HEK293 (cell line): ENCODE measurements around the gene SPOCK1.

Source experiments
- CTCF ChIA-PET: fragments of 350-600 bp; formaldehyde crosslinking; extraction: SDS; loops from one replicate; lab custom pipeline; 2021; ENCODE audit warnings: antibody characterized with exemption; lab: Yijun Ruan, JAX
- POLR2A ChIA-PET: fragments of 300-600 bp; formaldehyde crosslinking; extraction: SDS; loops from one replicate; lab custom pipeline; 2020; ENCODE audit warnings: antibody characterized with exemption, inconsistent platforms; lab: Yijun Ruan, JAX
- H3K27ac ChIP-seq: fragments of 200-500 bp; sonication (Bioruptor generic); 2 replicates; pipeline ENCODE4 v1.5.1; 2014; ENCODE audit warnings: low read depth, low read length, control low read depth, inconsistent platforms; ENCODE audit errors: extremely low read depth
- H3K36me3 ChIP-seq, 2 experiments: fragments of 200-500 bp in 1 of 2; sonication (Bioruptor generic) in 1 of 2; 1 replicate in 1 of 2; 2 replicates in 1 of 2; pipeline ENCODE4 v1.5.1; 2014 to 2017; ENCODE audit warnings: inconsistent platforms in 2 of 2, low read length in 2 of 2; ENCODE audit not compliant: control insufficient read depth in 2 of 2, insufficient read depth in 1 of 2
- H3K4me1 ChIP-seq: fragments of 200-500 bp; sonication (Bioruptor generic); 2 replicates; pipeline ENCODE4 v1.5.1; 2014; ENCODE audit warnings: mild to moderate bottlenecking, low read length, inconsistent platforms; ENCODE audit not compliant: control insufficient read depth, insufficient read depth
- H3K4me3 ChIP-seq: 2 replicates; pipeline ENCODE4 v1.5.1; 2011; ENCODE audit warnings: low read depth, mild to moderate bottlenecking, control low read depth, low read length, moderate library complexity
- H3K9me3 ChIP-seq: fragments of 200-500 bp; sonication (Bioruptor generic); 2 replicates; pipeline ENCODE4 v1.5.1; 2014; ENCODE audit warnings: low read depth, low read length, inconsistent platforms; ENCODE audit not compliant: control insufficient read depth, insufficient read depth
- GLIS1 ChIP-seq: fragments of 450-650 bp; formaldehyde crosslinking; IDR thresholded peaks from 2 replicates; pipeline ENCODE4 v1.5.1; 2016; ENCODE audit warnings: missing biosample characterization, missing genetic modification characterization
- GLIS2 ChIP-seq: fragments of 450-650 bp; formaldehyde crosslinking; IDR thresholded peaks from 2 replicates; pipeline ENCODE4 v1.5.1; 2016; ENCODE audit warnings: missing biosample characterization, missing genetic modification characterization
- IKZF3 ChIP-seq: fragments of 450-650 bp; IDR thresholded peaks from 2 replicates; pipeline ENCODE4 v1.5.0; 2018; ENCODE audit warnings: missing biosample characterization, mild to moderate bottlenecking, missing genetic modification characterization, moderate library complexity
- KLF16 ChIP-seq: fragments of 450-650 bp; formaldehyde crosslinking; IDR thresholded peaks from 2 replicates; pipeline ENCODE4 v1.5.1; 2017; ENCODE audit warnings: missing biosample characterization, missing genetic modification characterization
- PRDM1 ChIP-seq: fragments of 450-650 bp; formaldehyde crosslinking; IDR thresholded peaks from 2 replicates; pipeline ENCODE4; 2016; ENCODE audit warnings: missing biosample characterization, missing genetic modification characterization
- TCF7L2 ChIP-seq: IDR thresholded peaks from 2 replicates; pipeline ENCODE4 v1.6.1; 2011; ENCODE audit warnings: low read depth, mild to moderate bottlenecking, inconsistent platforms, low read length, moderate library complexity, borderline replicate concordance
- ZBTB48 ChIP-seq: fragments of 450-650 bp; formaldehyde crosslinking; IDR thresholded peaks from 2 replicates; pipeline ENCODE4 v1.5.1; 2016; ENCODE audit warnings: missing biosample characterization, missing genetic modification characterization
- ZFP69B ChIP-seq: fragments of 450-650 bp; formaldehyde crosslinking; IDR thresholded peaks from 2 replicates; pipeline ENCODE4 v1.5.1; 2016; ENCODE audit warnings: missing biosample characterization, missing genetic modification characterization
- ZNF155 ChIP-seq: fragments of 450-650 bp; formaldehyde crosslinking; IDR thresholded peaks from 2 replicates; pipeline ENCODE4 v1.5.1; 2016; ENCODE audit warnings: missing biosample characterization, missing genetic modification characterization
- ZNF184 ChIP-seq: fragments of 450-650 bp; IDR thresholded peaks from 2 replicates; pipeline ENCODE4 v1.5.1; 2018; ENCODE audit warnings: missing biosample characterization, mild to moderate bottlenecking, missing genetic modification characterization
- ZNF280D ChIP-seq: fragments of 450-650 bp; formaldehyde crosslinking; IDR thresholded peaks from 2 replicates; pipeline ENCODE4 v1.5.1; 2016; ENCODE audit warnings: missing biosample characterization, missing genetic modification characterization
- ZNF292 ChIP-seq: fragments of 450-650 bp; formaldehyde crosslinking; IDR thresholded peaks from 2 replicates; pipeline ENCODE4 v1.5.1; 2016; ENCODE audit warnings: low read depth, missing biosample characterization, missing genetic modification characterization, borderline replicate concordance
- ZNF302 ChIP-seq: fragments of 450-650 bp; formaldehyde crosslinking; IDR thresholded peaks from 2 replicates; pipeline ENCODE4 v1.5.1; 2016; ENCODE audit warnings: missing biosample characterization, missing genetic modification characterization, low read depth
- ZNF391 ChIP-seq: fragments of 450-650 bp; formaldehyde crosslinking; IDR thresholded peaks from 2 replicates; pipeline ENCODE4 v1.5.1; 2016; ENCODE audit warnings: low read depth, missing biosample characterization, missing genetic modification characterization, borderline replicate concordance
- ZNF518A ChIP-seq: fragments of 450-650 bp; formaldehyde crosslinking; conservative IDR thresholded peaks from 2 replicates; pipeline ENCODE4 v1.5.1; 2016; ENCODE audit warnings: low read depth, missing biosample characterization, missing genetic modification characterization
- ZNF529 ChIP-seq: fragments of 450-650 bp; formaldehyde crosslinking; IDR thresholded peaks from 2 replicates; pipeline ENCODE4 v1.5.1; 2017; ENCODE audit warnings: missing genetic modification characterization, missing biosample characterization; ENCODE audit not compliant: insufficient replicate concordance
- ZNF558 ChIP-seq: fragments of 450-650 bp; formaldehyde crosslinking; IDR thresholded peaks from 2 replicates; pipeline ENCODE4 v1.5.1; 2016; ENCODE audit warnings: missing biosample characterization, missing genetic modification characterization
- ZNF776 ChIP-seq: fragments of 450-650 bp; formaldehyde crosslinking; IDR thresholded peaks from 2 replicates; pipeline ENCODE4 v1.5.0; 2017; ENCODE audit warnings: missing biosample characterization, missing genetic modification characterization, borderline replicate concordance
- ZNF791 ChIP-seq: fragments of 450-650 bp; formaldehyde crosslinking; IDR thresholded peaks from 2 replicates; pipeline ENCODE4 v1.5.1; 2016; ENCODE audit warnings: missing biosample characterization, missing genetic modification characterization
- ZSCAN5A ChIP-seq: fragments of 450-650 bp; formaldehyde crosslinking; IDR thresholded peaks from 2 replicates; pipeline ENCODE4 v1.5.1; 2016; ENCODE audit warnings: missing biosample characterization, missing genetic modification characterization

Gene SPOCK1

GRCh38 chr5:137082951-137083350 lies 416.2 kb downstream of the SPOCK1 start:
- Histone ChIP-seq H3K4me1 (peaks cover 8% of the 10 kb centered on the region), H3K9me3 (no peaks in the 10 kb centered on the region), H3K27ac (no peak overlapping the region), H3K36me3 (no peaks in the 10 kb centered on the region), H3K4me3 (no peak overlapping the region)
- no peak for TF ChIP-seq ZNF776 (tag by site-specific recombination)
- no peak for TF ChIP-seq ZNF280D
- no peak for TF ChIP-seq ZNF529 (tag by site-specific recombination)
- TF ChIP-seq ZNF155: no peak
- no peak for TF ChIP-seq ZBTB48 (tag by site-specific recombination)
- no peak for TF ChIP-seq ZNF791 (tag by site-specific recombination)
- no peak for TF ChIP-seq PRDM1 (tag by site-specific recombination)
- no peak for TF ChIP-seq ZNF558
- TF ChIP-seq ZSCAN5A (tag by site-specific recombination): no peak
- no peak for TF ChIP-seq KLF16 (tag by site-specific recombination)
- no peak for TF ChIP-seq ZNF302 (tag by site-specific recombination)
- no peak for TF ChIP-seq TCF7L2
- TF ChIP-seq ZNF518A (tag by site-specific recombination): no peak
- TF ChIP-seq GLIS2: no peak
- no peak for TF ChIP-seq ZNF184 (tag by site-specific recombination)
- TF ChIP-seq GLIS1 (tag by site-specific recombination): no peak
- TF ChIP-seq ZNF391 (tag by site-specific recombination): no peak
- no peak for TF ChIP-seq IKZF3 (tag by site-specific recombination)
- TF ChIP-seq ZFP69B (tag by site-specific recombination): no peak
- no peak for TF ChIP-seq ZNF292
- CTCF ChIA-PET: interaction anchor here (2.7 kb wide), 1 partner anchor 8 kb away, joined by 15 read pairs; no protein-coding TSS in a partner anchor
- POLR2A ChIA-PET: no interaction called here
